Endothelial cell of umbilical vein (primary cell): Measurements from ENCODE around the gene LORICRIN. TPM values are rescaled to one million over a fixed set of nuclear protein-coding genes. Genes with fewer than 3 reads are reported as not detected.

ENCODE experiments used
- BruUV-seq: library from RNA; stranded (reverse); fragments of 400-500 nt; replicated peaks from 2 replicates; lab custom pipeline; 2021; lab: Mats Ljungman, UMichigan
- CTCF ChIA-PET: fragments of 300-600, 350-600 bp; sonication (Branson Sonifier 250); formaldehyde crosslinking; loops from one replicate; lab custom pipeline; 2021; ENCODE audit warnings: antibody characterized with exemption, inconsistent platforms; lab: Charles Lee
- POLR2A ChIA-PET: fragments of 300-600, 350-600 bp; sonication (Branson Sonifier 250); formaldehyde crosslinking; loops from one replicate; lab custom pipeline; 2021; ENCODE audit warnings: antibody characterized with exemption, inconsistent platforms; lab: Charles Lee
- DNase-seq: peaks from one replicate; pipeline ENCODE4 v3.0.0-alpha.2; 2011; ENCODE audit warnings: low read depth, low spot score
- FAIRE-seq: peaks from 2 replicates; lab custom pipeline; 2011; peaks lifted over from hg19 to GRCh38; lab: Jason Lieb, UNC
- H2AFZ ChIP-seq: 2 replicates; pipeline ENCODE4 v1.6.0; 2012; ENCODE audit warnings: low read depth, low read length, control low read depth, inconsistent platforms
- H3K27ac ChIP-seq: 2 replicates; pipeline ENCODE4 v1.5.1; 2011; ENCODE audit warnings: low read depth, mild to moderate bottlenecking, control low read depth, low read length, moderate library complexity; ENCODE audit not compliant: insufficient read depth
- H3K27me3 ChIP-seq, 2 experiments: 2 replicates each; pipeline versions ENCODE4 v1.6.0 to v1.6.1; 2011; ENCODE audit warnings: low read length in 2 of 2, mixed read lengths in 1 of 2; ENCODE audit not compliant: control insufficient read depth in 2 of 2, insufficient read depth in 2 of 2
- H3K36me3 ChIP-seq, 2 experiments: 2 replicates in 1 of 2; 3 replicates in 1 of 2; pipeline ENCODE4 v1.5.1; 2011; ENCODE audit warnings: low read length in 2 of 2, mild to moderate bottlenecking in 1 of 2, moderate library complexity in 1 of 2; ENCODE audit not compliant: control insufficient read depth in 2 of 2, insufficient read depth in 2 of 2; ENCODE audit errors: extremely low read depth in 1 of 2
- H3K4me1 ChIP-seq: 3 replicates; pipeline ENCODE4 v1.5.1; 2011; ENCODE audit warnings: mild to moderate bottlenecking, low read length; ENCODE audit not compliant: control insufficient read depth, insufficient read depth; ENCODE audit errors: extremely low read depth
- H3K4me2 ChIP-seq: 2 replicates; pipeline ENCODE4 v1.6.1; 2011; ENCODE audit warnings: low read length, control low read depth, mixed read lengths; ENCODE audit not compliant: insufficient read depth
- H3K4me3 ChIP-seq, 3 experiments: fragments of 200-600 bp in 1 of 3; sonication (generic), shearing (Covaris generic) in 1 of 3; replicated peaks in 1 of 3; 2 replicates each; pipeline ENCODE4 v1.5.1; 2011 to 2016; ENCODE audit warnings: control low read depth in 3 of 3, low read length in 3 of 3, mild to moderate bottlenecking in 2 of 3, inconsistent platforms in 1 of 3, low read depth in 1 of 3, moderate library complexity in 1 of 3; ENCODE audit not compliant: insufficient read depth in 1 of 3
- H3K79me2 ChIP-seq: 2 replicates; pipeline ENCODE4 v1.6.0; 2012; ENCODE audit warnings: low read length, inconsistent platforms; ENCODE audit not compliant: control insufficient read depth, insufficient read depth
- H3K9ac ChIP-seq: replicated peaks from 2 replicates; pipeline ENCODE3; 2011; ENCODE audit warnings: low read length, control low read depth; ENCODE audit not compliant: insufficient read depth; ENCODE audit errors: extremely low read depth
- H3K9me1 ChIP-seq: replicated peaks from 3 replicates; pipeline ENCODE4 v1.6.0; 2011; ENCODE audit warnings: mild to moderate bottlenecking, low read length; ENCODE audit not compliant: control insufficient read depth, insufficient read depth; ENCODE audit errors: extremely low read depth
- H3K9me3 ChIP-seq: replicated peaks from 2 replicates; pipeline ENCODE4 v1.5.1; 2012; ENCODE audit warnings: low read length, inconsistent platforms; ENCODE audit not compliant: control insufficient read depth, insufficient read depth
- H4K20me1 ChIP-seq: replicated peaks from 2 replicates; pipeline ENCODE3; 2011; ENCODE audit warnings: mild to moderate bottlenecking, low read length; ENCODE audit not compliant: control insufficient read depth, insufficient read depth; ENCODE audit errors: extremely low read depth
- EZH2 ChIP-seq: IDR thresholded peaks from 2 replicates; pipeline ENCODE4 v1.6.1; 2012; ENCODE audit warnings: borderline replicate concordance, low read depth, mild to moderate bottlenecking, moderate library complexity, low read length, inconsistent platforms; ENCODE audit not compliant: severe bottlenecking
- MAX ChIP-seq: IDR thresholded peaks from 2 replicates; pipeline ENCODE4 v1.6.1; 2011; ENCODE audit not compliant: insufficient read depth, insufficient read length
- MYC ChIP-seq: IDR thresholded peaks from one replicate; pipeline ENCODE4 v1.6.1; 2011; ENCODE audit warnings: mild to moderate bottlenecking, low read depth, low read length
- dilution Hi-C: fragments of 300-500 bp; cut with MboI; formaldehyde crosslinking; loops from one replicate; pipeline ENCODE4 v1.15.0; 2019; ENCODE audit warnings: low sequenced_read_pairs; ENCODE audit not compliant: extremely low pct_ligation_motif_present
- intact Hi-C: fragments of 100-400 bp; cut with micrococcal nuclease; formaldehyde crosslinking; loops from one replicate; pipeline ENCODE4 v1.10.0; 2022
- polyA plus RNA-seq, 4 experiments: library from polyadenylated mRNA; depleted of rRNA in 3 of 4; stranded (reverse) in 3 of 4; unstranded in 1 of 4; fragments of >200 nt; gene quantifications; 2 replicates each; pipeline versions ENCODE4 v1.2.1 to v1.2.3, GENCODE V29; 2011 to 2012; ENCODE audit warnings: missing spikeins in 1 of 4
- total RNA-seq: library from RNA; stranded (reverse); gene quantifications from 2 replicates; pipeline ENCODE4 v1.2.3, GENCODE V29; 2021

The LORICRIN gene
- total and polyA plus RNA-seq, 2 donors (not counting 3 experiments of a cell fraction or from before 2014, with no cell fraction given): not detected

DNA sequence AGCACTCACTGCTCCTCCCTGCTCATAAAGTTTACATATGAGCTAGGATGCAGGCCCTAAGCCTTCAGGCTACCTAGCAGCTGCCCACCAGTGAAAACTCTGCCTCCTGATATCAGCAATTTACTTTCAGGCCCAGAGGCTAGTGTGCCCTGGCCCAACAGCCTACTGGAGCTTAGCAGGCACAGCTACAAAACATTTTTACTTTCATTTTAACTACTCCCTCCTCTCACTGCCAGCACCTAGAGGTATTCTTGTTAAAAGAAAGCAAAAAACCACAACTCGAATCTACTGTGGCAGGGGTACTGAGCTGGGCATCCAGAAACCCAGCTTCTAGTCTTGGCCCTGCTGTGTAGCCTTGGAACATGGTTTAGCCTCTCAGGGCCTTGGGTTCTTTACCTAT, 5.8 kb upstream of the LORICRIN start:
- H3K9me3 ChIP-seq: no peaks in the 10 kb centered on the region
- no peak overlapping the region for H3K4me2 ChIP-seq
- FAIRE-seq (no peak), DNase-seq (no peak)
- no peaks in the 10 kb centered on the region for H3K9me1 ChIP-seq
- H3K27me3 ChIP-seq: peaks cover 0 to under 1% of the 10 kb centered on the region in 2 experiments
- H3K27ac ChIP-seq: no peak overlapping the region
- POLR2A ChIA-PET: no interaction called here
- no peak overlapping the region for H3K4me3 ChIP-seq
- H3K36me3 ChIP-seq: no peaks in the 10 kb centered on the region
- intact Hi-C loops: no loop called here
- no peaks in the 10 kb centered on the region for H3K79me2 ChIP-seq
- H2AFZ ChIP-seq: no peak overlapping the region
- H3K9ac ChIP-seq: no peak overlapping the region
- no peaks in the 10 kb centered on the region for H4K20me1 ChIP-seq
- dilution Hi-C loops: no loop called here
- CTCF ChIA-PET: no interaction called here
- no peaks in the 10 kb centered on the region for H3K4me1 ChIP-seq
- no TSS peak for BruUV-seq
- TF ChIP-seq MYC: no peak

DNA sequence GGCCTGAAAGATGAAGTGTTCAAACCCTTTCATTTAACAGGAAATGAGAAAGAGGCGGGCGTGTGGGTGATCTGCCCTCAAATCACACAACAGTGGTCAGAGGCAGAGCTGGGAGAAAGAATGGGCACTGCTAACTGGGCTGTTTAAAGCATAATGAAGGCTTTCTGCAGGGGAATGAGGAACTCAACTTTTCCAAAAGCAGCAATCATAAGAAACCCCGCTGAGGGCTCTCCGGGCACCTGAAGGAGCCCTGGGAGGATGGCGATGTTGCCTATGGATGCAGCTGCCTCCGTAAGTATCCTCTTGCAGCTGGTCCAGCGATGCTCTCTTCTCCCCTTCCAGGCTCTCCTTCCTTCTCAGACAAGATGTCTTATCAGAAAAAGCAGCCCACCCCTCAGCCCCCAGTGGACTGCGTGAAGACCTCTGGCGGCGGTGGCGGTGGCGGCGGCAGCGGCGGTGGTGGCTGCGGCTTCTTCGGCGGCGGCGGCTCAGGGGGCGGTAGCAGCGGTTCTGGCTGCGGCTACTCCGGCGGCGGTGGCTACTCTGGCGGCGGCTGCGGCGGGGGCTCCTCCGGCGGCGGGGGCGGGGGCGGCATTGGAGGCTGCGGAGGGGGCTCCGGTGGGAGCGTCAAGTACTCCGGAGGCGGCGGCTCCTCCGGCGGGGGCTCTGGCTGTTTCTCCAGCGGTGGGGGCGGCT, 1.2 kb downstream of the LORICRIN start:
- no peaks in the 10 kb centered on the region for H3K79me2 ChIP-seq
- BruUV-seq: no TSS peak
- H3K4me2 ChIP-seq: no peak overlapping the region
- DNase-seq: no peak
- no peaks in the 10 kb centered on the region for H3K36me3 ChIP-seq
- intact Hi-C loops: no loop called here
- CTCF ChIA-PET: no interaction called here
- no peaks in the 10 kb centered on the region for H4K20me1 ChIP-seq
- no peaks in the 10 kb centered on the region for H3K4me1 ChIP-seq
- peaks cover 36 to 53% of the 10 kb centered on the region in 2 experiments for H3K27me3 ChIP-seq
- FAIRE-seq: no peak
- peaks cover 2% of the 10 kb centered on the region for H3K9me1 ChIP-seq
- H2AFZ ChIP-seq: no peak overlapping the region
- TF ChIP-seq MAX (no peak), EZH2 (peak; percentile 93)
- H3K4me3 ChIP-seq: peak overlapping the region in 1 of 3 experiments; percentile 13
- no peak overlapping the region for H3K9ac ChIP-seq
- H3K9me3 ChIP-seq: no peaks in the 10 kb centered on the region
- POLR2A ChIA-PET: no interaction called here
- H3K27ac ChIP-seq: no peak overlapping the region
- dilution Hi-C loops: no loop called here
